Chondrocyte (in vitro differentiated cells): ENCODE measurements around the gene MACROH2A2. TPM values are rescaled to one million over a fixed set of nuclear protein-coding genes. Genes with fewer than 3 reads are reported as not detected.

Experiments
- DNase-seq: peaks from one replicate; pipeline ENCODE4 v3.0.0; 2021; ENCODE audit warnings: mixed read lengths, low spot score
- H3K27ac Mint-ChIP-seq: one replicate; pipeline ENCODE4 v1.8.0; 2021; ENCODE audit warnings: mild to moderate bottlenecking, moderate library complexity, mixed read lengths; ENCODE audit not compliant: unreplicated experiment
- H3K27me3 Mint-ChIP-seq: 2 replicates; pipeline ENCODE4 v1.8.0; 2021; ENCODE audit warnings: low read depth, mixed read lengths
- H3K36me3 Mint-ChIP-seq: 2 replicates; pipeline ENCODE4 v1.8.0; 2021; ENCODE audit warnings: low read depth, mixed read lengths
- H3K4me1 Mint-ChIP-seq: 2 replicates; pipeline ENCODE4 v1.8.0; 2021; ENCODE audit warnings: low read depth, mild to moderate bottlenecking, mixed read lengths
- H3K4me3 Mint-ChIP-seq: one replicate; pipeline ENCODE4 v1.8.0; 2021; ENCODE audit warnings: mild to moderate bottlenecking, moderate library complexity, mixed read lengths; ENCODE audit not compliant: unreplicated experiment
- H3K9me3 Mint-ChIP-seq: 2 replicates; pipeline ENCODE4 v1.8.0; 2021; ENCODE audit warnings: low read depth, mixed read lengths
- CTCF ChIP-seq: fragments of 200-600 bp; sonication (generic); IDR thresholded peaks from 2 replicates; pipeline ENCODE4 v1.5.0; 2021; ENCODE audit warnings: antibody characterized with exemption, mild to moderate bottlenecking, moderate library complexity
- total RNA-seq: library from RNA; stranded (reverse); gene quantifications from 3 replicates; pipeline ENCODE4 v1.2.1, GENCODE V29; 2021

MACROH2A2 gene
- total RNA-seq, 1 donor from 2014 or later, result 22.9 TPM

DNA sequence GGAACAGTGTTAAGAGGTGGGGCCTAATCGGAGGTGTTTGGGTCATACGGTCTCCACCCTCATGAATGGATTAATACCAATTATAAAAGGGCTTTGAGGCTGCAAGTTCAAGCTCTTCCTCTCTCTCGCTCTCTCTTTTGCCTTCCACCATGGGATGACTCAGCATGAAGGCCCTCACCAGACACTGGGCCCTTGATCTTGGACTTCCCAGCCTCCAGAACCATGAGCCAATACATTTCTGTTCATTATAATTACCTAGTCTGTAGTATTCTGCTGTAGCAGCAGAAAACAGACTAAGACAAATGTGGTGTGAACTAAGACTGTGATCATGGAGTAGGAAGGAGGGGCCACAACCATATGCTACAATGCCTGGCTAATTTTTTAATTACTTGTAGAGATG is 72.3 kb downstream of the MACROH2A2 start:
- Mint-ChIP-seq H3K27me3 (no peaks in the 10 kb centered on the region), H3K9me3 (no peaks in the 10 kb centered on the region), H3K27ac (no peak overlapping the region), H3K4me3 (no peak overlapping the region), H3K4me1 (no peaks in the 10 kb centered on the region), H3K36me3 (peaks cover 5% of the 10 kb centered on the region)
- no peak for TF ChIP-seq CTCF
- no peak for DNase-seq

GRCh38 chr10:70125918-70126552 is 73.4 kb downstream of the MACROH2A2 start:
- Mint-ChIP-seq H3K36me3 (peaks cover 1% of the 10 kb centered on the region), H3K4me1 (peaks cover 9% of the 10 kb centered on the region), H3K27me3 (no peaks in the 10 kb centered on the region), H3K27ac (no peak overlapping the region), H3K4me3 (no peak overlapping the region), H3K9me3 (no peaks in the 10 kb centered on the region)
- peak; percentile 13 for DNase-seq
- no peak for TF ChIP-seq CTCF

DNA sequence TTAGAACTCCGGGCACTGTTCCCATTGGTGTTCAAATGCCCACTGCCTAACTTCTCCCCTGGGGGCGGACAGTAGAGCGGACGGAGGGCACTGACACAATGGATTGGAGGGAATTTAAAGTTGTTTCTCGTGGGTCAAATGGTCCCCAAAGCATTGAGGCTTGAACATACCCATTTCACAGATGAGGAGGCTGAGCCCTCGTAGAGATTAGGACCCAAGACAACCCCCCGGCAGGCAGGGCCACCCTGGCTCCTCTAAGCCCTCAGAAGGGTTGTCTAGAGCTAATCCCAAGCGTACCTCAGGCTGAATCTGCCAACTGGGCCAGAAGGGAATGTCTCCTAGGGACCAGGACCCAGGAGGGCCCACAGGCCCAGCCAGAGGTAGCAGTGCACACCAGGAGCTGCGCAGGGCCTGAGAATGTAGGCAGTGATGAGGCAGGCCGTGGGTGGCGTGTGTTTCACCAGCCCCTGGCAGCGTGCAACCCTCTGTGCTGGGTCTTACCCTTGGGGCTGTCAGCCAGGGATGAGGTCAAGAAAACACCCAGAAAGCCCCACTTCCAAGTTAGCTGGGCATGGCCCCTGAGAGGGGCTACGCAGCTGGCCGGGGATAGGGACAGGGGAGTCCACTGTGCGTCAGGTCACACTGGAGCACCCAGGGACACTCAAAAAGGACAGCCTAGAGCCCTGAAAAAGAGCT is 74.2 kb downstream of the MACROH2A2 start:
- DNase-seq, result peak; percentile 72
- TF ChIP-seq CTCF, result no peak
- H3K27me3 Mint-ChIP-seq, result no peaks in the 10 kb centered on the region
- peaks cover 17% of the 10 kb centered on the region for H3K4me1 Mint-ChIP-seq
- no peaks in the 10 kb centered on the region for H3K9me3 Mint-ChIP-seq
- H3K36me3 Mint-ChIP-seq, result no peaks in the 10 kb centered on the region
- H3K4me3 Mint-ChIP-seq, result no peak overlapping the region
- no peak overlapping the region for H3K27ac Mint-ChIP-seq

GRCh38 chr10:70130878-70131559 is 78.4 kb downstream of the MACROH2A2 start:
- H3K4me3 Mint-ChIP-seq, result peak overlapping the region; percentile 84
- H3K9me3 Mint-ChIP-seq, result no peaks in the 10 kb centered on the region
- H3K4me1 Mint-ChIP-seq, result peaks cover 30% of the 10 kb centered on the region
- H3K27ac Mint-ChIP-seq, result peak overlapping the region; percentile 79
- no peak for DNase-seq
- H3K27me3 Mint-ChIP-seq, result no peaks in the 10 kb centered on the region
- TF ChIP-seq CTCF, result no peak
- peaks cover 2% of the 10 kb centered on the region for H3K36me3 Mint-ChIP-seq

GRCh38 chr10:70131560-70131937 is 78.9 kb downstream of the MACROH2A2 start:
- Mint-ChIP-seq H3K36me3 (peaks cover 2% of the 10 kb centered on the region), H3K9me3 (no peaks in the 10 kb centered on the region), H3K27me3 (no peaks in the 10 kb centered on the region), H3K27ac (peak overlapping the region; percentile 91), H3K4me3 (peak overlapping the region; percentile 84), H3K4me1 (peaks cover 30% of the 10 kb centered on the region)
- no peak for DNase-seq
- TF ChIP-seq CTCF, result no peak
